Spinal cord (tissue), 10 donors: Measurements from ENCODE around the gene LPAR1. TPM values are rescaled to one million over a fixed set of nuclear protein-coding genes. Genes with fewer than 3 reads are reported as not detected.

Experiments used
- DNase-seq, 6 donors: peaks; one replicate each; pipeline versions ENCODE4 v3.0.0 to v3.0.0-alpha.2; 2013 to 2015; ENCODE audit warnings: low spot score in 6 of 6, low read depth in 4 of 6
- H3K27ac ChIP-seq: one replicate; pipeline ENCODE4 v1.5.1; 2013; ENCODE audit warnings: low read depth, low read length, control low read depth
- H3K27me3 ChIP-seq: one replicate; pipeline ENCODE4 v1.6.1; 2013; ENCODE audit warnings: low read length; ENCODE audit not compliant: control insufficient read depth, insufficient read depth
- H3K36me3 ChIP-seq: one replicate; pipeline ENCODE4 v1.6.1; 2013; ENCODE audit warnings: low read length; ENCODE audit not compliant: control insufficient read depth, insufficient read depth
- H3K4me1 ChIP-seq: one replicate; pipeline ENCODE4 v1.6.1; 2013; ENCODE audit warnings: low read length; ENCODE audit not compliant: control insufficient read depth, insufficient read depth
- H3K4me3 ChIP-seq: one replicate; pipeline ENCODE4 v1.5.1; 2013; ENCODE audit warnings: low read depth, low read length, control low read depth
- H3K9me3 ChIP-seq: one replicate; pipeline ENCODE4 v1.6.1; 2013; ENCODE audit warnings: low read length; ENCODE audit not compliant: control insufficient read depth, insufficient read depth
- WGBS: methylation state at CpG from one replicate; pipeline ENCODE4 v1.1.5; 2013; ENCODE audit warnings: missing lambda C conversion rate; ENCODE audit not compliant: insufficient coverage; 5-methylcytosine and 5-hydroxymethylcytosine counted together
- polyA plus RNA-seq, 2 donors: library from polyadenylated mRNA; unstranded; fragments of 120-200 nt; gene quantifications; one replicate each; pipeline ENCODE4 v1.2.1, GENCODE V29; 2013; ENCODE audit not compliant: insufficient read length in 2 of 2
- total RNA-seq, 2 donors: library from RNA; depleted of rRNA in 1 of 2; stranded (reverse); fragments of 120-200 nt in 1 of 2; fragments of >200 nt in 1 of 2; gene quantifications; one replicate each; pipeline versions ENCODE4 v1.2.3 to v1.2.4, GENCODE V29; 2013 to 2014
- donor health status: healthy.

The LPAR1 gene
- total and polyA plus RNA-seq, 4 donors, result 92.7 to 177 (median 148) TPM

DNA sequence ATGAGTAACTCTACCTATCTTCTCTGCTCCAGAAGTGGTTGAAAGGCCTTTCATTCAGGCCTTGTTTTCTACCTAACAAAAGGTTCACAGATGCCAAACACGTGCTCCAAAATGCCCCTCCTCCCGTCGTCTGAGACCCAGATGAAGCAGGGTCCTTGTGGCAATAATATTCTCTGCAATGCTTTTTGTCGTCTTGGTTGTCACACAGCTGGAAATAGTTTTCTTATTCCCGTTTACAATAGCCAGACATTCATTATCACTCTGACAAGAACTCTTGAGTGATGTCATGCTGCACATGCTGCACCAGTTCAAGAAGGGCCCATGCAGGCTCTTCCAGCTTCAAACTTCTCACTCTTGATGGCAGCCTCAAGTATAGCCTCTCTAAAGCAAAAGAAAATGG is 7.8 kb downstream of the LPAR1 start:
- Histone ChIP-seq H3K27me3 (peaks cover 10% of the 10 kb centered on the region), H3K27ac (no peak overlapping the region), H3K36me3 (no peaks in the 10 kb centered on the region), H3K4me1 (peaks cover 7% of the 10 kb centered on the region), H3K9me3 (no peaks in the 10 kb centered on the region), H3K4me3 (no peak overlapping the region)
- DNase-seq, result peak in 1 of 6 donors; percentile 18
- 15% methylated on average over 5 of the region's 5 CpGs for WGBS

DNA sequence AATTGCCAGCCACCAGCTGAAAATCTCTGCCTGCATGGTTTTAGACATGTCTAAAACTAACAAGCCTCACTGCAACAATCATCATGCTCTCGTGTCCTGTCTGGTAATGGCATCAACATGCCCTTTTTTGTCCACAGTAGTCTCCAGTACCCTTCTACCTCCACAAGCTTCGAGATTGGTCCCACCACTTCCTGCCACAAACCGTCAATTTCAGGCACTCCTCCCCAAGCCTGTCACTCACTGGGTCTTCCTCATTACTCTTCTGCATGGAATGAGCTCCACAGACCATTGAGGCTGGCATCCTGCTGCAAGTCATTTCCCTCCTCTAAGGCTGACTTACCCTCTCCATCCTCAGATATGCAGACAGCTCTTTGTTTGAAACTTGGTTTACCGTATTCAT is 9.0 kb downstream of the LPAR1 start:
- 88% methylated on average over 4 of the region's 4 CpGs for WGBS
- no peak for DNase-seq
- no peak overlapping the region for H3K4me3 ChIP-seq
- H3K9me3 ChIP-seq, result no peaks in the 10 kb centered on the region
- no peak overlapping the region for H3K27ac ChIP-seq
- peaks cover 4% of the 10 kb centered on the region for H3K4me1 ChIP-seq
- no peaks in the 10 kb centered on the region for H3K36me3 ChIP-seq
- peaks cover 3% of the 10 kb centered on the region for H3K27me3 ChIP-seq

DNA sequence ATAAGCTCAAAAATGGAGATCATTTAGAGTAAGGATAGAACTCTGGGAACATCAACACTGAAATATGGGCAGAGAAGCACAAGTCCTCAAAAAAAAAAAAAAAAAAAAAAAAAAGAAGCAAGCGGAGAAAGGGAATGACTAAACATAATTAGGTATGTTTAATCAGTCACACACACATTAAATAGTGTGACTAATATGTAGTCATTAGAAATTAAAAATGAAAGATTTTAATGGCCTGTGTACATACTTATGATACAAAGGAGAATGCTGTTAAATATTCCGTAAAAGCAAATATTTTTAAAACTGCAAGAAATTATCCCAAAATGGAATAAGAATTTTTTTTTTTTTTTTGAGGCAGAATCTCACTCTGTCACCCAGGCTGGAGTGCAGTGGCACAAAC is 10.5 kb downstream of the LPAR1 start:
- H3K27ac ChIP-seq, result no peak overlapping the region

DNA sequence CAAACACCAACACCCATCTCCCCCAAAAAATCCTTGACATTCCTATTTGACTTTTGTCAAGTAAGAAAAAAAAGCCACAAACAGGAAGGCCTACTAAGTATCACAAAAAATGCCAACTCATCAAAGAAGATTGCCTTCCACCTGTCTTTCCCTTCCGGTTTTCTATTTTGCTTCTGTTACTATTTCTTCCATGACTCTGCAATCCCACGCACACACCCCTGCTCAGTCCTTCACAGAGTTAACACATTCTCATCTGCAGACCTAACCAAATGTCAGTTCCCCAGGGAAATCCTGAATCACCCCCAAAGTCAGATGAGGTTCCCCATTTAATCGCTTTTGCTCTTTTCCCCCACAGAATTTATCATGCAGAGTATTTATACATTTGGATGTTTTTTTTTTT is 15.1 kb downstream of the LPAR1 start:
- H3K9me3 ChIP-seq, result no peaks in the 10 kb centered on the region
- DNase-seq, result no peak
- H3K4me3 ChIP-seq, result no peak overlapping the region
- no peak overlapping the region for H3K27ac ChIP-seq
- no peaks in the 10 kb centered on the region for H3K4me1 ChIP-seq
- WGBS, result 62% methylated on average over 2 of the region's 3 CpGs
- H3K27me3 ChIP-seq, result no peaks in the 10 kb centered on the region
- H3K36me3 ChIP-seq, result no peaks in the 10 kb centered on the region

More for the DNA sequence above, 10.5 kb downstream of the LPAR1 start:
- WGBS, result no CpG with 5 or more reads among the region's 2 CpGs
- no peaks in the 10 kb centered on the region for H3K4me1 ChIP-seq
- no peaks in the 10 kb centered on the region for H3K36me3 ChIP-seq
- H3K9me3 ChIP-seq, result no peaks in the 10 kb centered on the region
- DNase-seq, result no peak
- H3K27me3 ChIP-seq, result no peaks in the 10 kb centered on the region
- no peak overlapping the region for H3K4me3 ChIP-seq

DNA sequence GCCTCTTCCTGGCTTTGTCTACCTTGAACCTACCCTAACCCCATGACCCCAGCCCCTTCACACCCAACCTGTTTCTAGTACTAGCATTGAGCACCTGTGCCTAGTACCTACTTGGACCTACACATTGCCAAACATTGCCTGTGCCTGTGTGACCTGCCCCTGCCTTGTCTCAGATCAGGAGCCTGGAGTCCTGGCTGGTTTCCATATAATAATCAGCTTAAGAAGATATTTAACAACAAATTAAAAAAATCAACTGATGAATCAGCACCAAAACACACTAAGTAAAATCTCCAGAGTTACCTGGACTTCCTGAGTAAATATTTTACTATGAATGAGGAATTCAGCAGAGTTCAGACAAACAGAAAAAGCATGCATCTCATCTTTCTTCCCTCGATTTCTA is 17.7 kb downstream of the LPAR1 start:
- no peak for DNase-seq
- no peak overlapping the region for H3K4me3 ChIP-seq
- H3K36me3 ChIP-seq, result no peaks in the 10 kb centered on the region
- H3K27me3 ChIP-seq, result no peaks in the 10 kb centered on the region
- no peaks in the 10 kb centered on the region for H3K9me3 ChIP-seq
- H3K27ac ChIP-seq, result no peak overlapping the region
- H3K4me1 ChIP-seq, result no peaks in the 10 kb centered on the region
- no CpG with 5 or more reads among the region's 1 CpG for WGBS

DNA sequence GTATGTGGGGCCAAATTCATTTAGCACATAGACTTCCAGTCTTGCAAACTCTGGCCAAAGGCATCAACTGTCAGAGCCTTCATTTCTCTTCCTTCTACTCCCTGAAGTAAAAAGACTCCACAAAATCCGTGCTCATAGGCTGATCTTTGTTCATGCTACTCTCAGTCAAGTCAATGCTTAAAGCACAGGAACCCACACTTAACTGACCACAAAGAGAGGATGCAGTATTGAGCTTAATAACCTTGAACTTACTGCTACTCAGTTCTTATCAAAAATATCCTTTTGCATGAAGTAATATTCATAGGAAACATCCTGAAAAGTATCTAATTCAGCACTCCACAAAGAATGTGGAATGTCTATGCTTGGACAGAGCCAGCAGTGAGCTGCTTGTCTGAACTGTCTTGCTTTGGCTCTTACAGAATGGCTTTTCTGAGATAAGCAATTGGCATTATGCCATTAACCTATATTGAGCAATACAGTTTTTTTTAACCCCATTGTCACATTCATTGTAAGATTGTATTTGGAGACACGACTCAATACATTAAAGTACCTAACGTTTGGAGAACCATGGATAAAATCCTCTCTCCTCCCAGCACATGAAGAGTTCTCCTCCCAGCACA is 21.7 kb downstream of the LPAR1 start:
- Histone ChIP-seq H3K4me3 (no peak overlapping the region), H3K27me3 (no peaks in the 10 kb centered on the region), H3K4me1 (no peaks in the 10 kb centered on the region), H3K27ac (no peak overlapping the region), H3K9me3 (no peaks in the 10 kb centered on the region), H3K36me3 (no peaks in the 10 kb centered on the region)
- 72% methylated on average over 2 of the region's 3 CpGs for WGBS
- DNase-seq, result no peak

DNA sequence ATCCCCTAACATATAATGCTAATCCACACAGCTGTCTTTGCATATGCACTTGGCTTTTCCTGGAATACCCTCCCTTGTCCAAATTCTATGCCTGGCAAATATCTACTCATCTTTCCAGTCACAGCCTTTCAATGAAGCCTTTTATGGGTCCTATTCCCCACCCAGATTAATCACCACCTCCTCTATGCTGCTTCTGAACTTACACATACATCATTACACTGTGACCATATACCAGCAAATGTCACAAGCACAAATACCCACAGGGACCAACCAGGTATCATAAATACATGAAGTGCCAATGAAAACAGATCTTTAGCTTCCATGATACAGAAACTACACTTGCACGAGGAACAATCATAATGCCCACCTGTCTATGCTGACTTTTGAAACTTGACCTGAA is 22.3 kb downstream of the LPAR1 start:
- no peak overlapping the region for H3K4me3 ChIP-seq
- H3K27me3 ChIP-seq, result no peaks in the 10 kb centered on the region
- 67% methylated on average over 1 of the region's 1 CpG for WGBS
- DNase-seq, result no peak
- H3K27ac ChIP-seq, result no peak overlapping the region
- no peaks in the 10 kb centered on the region for H3K4me1 ChIP-seq
- H3K36me3 ChIP-seq, result no peaks in the 10 kb centered on the region
- no peaks in the 10 kb centered on the region for H3K9me3 ChIP-seq

DNA sequence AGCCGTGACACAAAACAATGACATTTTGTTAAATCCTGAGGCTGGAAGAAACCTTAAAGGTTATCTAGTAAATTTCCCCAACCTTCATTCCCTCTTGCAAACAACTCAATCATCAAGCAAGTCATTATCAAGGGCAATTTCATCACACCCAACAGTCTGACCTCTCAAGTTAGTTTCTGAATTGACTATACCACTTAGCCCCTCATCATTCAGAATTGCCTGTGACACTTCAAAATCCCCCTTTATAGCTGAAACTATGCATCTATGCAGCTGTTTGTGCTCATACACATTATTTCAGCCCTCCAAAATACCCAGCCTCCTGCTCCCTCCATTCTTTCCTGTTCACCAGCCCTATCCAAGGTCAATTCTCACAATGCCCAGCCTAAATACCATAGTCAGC is 24.6 kb downstream of the LPAR1 start:
- no peak overlapping the region for H3K4me3 ChIP-seq
- WGBS, result no CpG with 5 or more reads among the region's 1 CpG
- no peaks in the 10 kb centered on the region for H3K27me3 ChIP-seq
- H3K36me3 ChIP-seq, result no peaks in the 10 kb centered on the region
- H3K9me3 ChIP-seq, result no peaks in the 10 kb centered on the region
- no peak for DNase-seq
- no peaks in the 10 kb centered on the region for H3K4me1 ChIP-seq
- no peak overlapping the region for H3K27ac ChIP-seq

DNA sequence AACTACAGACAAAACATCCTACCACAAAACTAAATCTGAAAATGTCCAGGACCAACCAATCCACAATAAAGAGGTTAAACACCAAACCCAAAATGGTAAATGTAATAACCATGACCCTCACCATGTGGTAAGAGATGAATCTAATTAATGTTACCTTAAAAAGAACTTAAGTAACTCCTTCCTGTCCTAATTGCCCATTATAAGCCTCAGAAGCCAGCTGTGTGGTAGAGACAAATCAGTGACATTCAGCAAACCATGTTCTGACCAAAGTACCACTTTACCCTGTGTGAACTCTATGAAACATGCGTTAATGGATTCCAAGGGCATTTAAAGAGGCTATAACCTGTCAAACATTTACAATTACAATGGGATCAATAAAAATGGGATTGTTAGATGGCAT is 25.0 kb downstream of the LPAR1 start:
- Histone ChIP-seq H3K27me3 (no peaks in the 10 kb centered on the region), H3K27ac (no peak overlapping the region), H3K4me1 (no peaks in the 10 kb centered on the region), H3K4me3 (no peak overlapping the region), H3K36me3 (no peaks in the 10 kb centered on the region), H3K9me3 (no peaks in the 10 kb centered on the region)
- peak in 1 of 6 donors; percentile 12 for DNase-seq
- WGBS, result no CpG with 5 or more reads among the region's 1 CpG

DNA sequence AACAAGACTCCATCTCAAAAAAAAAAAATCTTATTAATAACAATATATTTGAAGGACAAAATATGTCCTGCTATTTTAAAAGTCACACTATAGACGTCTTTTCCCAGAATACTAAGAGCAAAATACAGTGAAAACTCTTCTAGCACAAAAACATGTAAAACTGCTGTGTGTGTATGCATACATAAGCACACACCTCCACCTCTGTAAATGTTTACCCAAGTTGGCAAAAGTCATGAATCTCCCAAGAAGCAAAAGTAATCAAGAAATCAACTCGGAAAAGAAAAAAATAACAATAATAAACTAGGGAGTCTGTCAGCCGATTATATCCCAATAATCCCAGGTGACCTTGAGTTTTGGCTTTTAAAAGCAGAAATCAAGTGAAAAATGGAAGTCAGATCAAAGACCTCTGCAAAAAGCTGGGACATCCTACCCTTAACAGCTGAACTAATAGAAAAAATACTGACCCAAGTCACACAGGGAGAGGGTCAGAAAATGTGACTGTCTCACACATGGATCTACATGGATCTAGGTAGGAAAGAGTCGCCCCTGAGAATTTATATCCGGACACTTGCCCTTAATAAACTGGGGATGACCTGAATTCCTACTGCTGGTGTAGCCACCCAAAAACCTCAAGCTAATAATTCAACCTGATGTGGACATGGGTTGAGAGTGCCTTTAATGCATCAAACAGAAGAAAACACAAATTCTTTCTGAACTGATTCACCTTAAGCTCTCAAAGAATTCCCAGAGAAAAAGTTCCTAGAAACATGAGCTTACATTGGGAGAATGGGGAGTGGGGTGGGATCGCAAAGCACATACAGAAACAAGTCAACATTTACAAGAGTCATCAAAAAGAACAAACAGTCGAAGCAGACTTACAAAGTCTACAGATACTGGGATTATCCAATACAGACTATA is 29.9 kb downstream of the LPAR1 start:
- Histone ChIP-seq H3K27me3 (no peaks in the 10 kb centered on the region), H3K36me3 (peaks cover 2% of the 10 kb centered on the region), H3K4me1 (no peaks in the 10 kb centered on the region), H3K9me3 (no peaks in the 10 kb centered on the region), H3K27ac (no peak overlapping the region), H3K4me3 (no peak overlapping the region)
- WGBS, result no CpG with 5 or more reads among the region's 7 CpGs
- no peak for DNase-seq
